CD4-positive, alpha-beta T cell treated with Interleukin-17A for 1 hour (primary cell): ENCODE measurements around the gene CYCS.
"Not testable (repeated sequence)": the region's sequence is repeated elsewhere in the genome, so short reads cannot be mapped to it uniquely, and the experiment has no call there.

Experiments used
- DNase-seq: peaks from one replicate; pipeline ENCODE4 v3.0.0-alpha.2; 2020

Gene CYCS

DNA sequence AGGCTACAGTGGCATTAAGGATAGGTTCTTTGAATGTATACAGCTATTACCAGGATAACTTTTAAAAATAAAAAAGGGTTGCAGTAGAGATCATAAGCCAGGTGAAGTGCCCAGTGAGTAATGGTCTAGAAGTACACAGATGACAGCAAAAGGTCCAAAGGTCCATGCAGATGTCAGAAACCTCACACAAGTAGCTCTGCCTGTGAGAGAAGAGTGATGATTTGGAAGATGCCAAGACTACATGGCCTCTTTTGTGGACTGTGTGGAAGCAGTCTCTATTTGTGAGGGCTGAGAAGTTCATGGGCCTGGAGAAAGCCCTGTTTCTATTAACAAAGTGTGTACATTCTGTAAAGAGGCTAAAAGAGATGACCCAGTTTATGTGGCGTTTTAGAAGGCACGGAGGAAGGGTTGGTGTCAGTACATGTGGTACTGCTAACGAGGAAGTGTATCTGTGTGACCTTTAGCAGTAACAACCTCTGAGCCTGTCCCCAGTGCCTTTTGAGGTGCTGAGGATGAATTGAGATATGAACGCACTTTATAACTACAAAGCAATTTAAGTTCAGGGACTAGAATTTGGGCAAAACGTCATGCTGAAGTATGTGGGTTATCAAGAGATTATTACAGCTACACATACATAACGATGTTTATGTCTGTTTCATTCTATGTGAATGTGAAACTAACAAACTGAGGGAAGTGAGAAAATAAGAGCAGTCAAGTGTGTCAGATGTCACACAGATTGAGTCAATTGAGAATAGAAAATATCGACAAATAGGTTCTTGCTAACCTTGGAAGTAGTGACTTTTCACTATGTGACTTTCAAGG is 7.6 kb downstream of the CYCS start:
- peak; percentile 43 for DNase-seq

DNA sequence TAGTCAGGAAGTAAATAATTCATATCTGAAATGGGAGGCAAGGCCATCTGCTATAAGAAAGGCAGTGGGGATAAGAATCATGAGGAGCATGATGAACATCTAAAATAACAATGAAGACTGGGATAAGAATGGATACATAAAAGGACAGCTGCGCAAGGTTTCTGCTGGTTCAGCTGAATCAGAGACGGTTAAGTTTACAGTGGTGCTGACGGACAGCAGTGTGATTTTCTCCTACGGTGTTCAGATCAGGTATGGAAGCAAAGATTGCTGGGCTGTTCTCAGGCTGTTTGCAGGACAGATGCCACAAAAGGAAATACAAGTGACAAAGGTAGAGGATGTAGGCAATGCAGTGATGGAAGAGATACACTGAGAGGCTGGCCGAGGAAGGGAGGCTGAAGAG is 8.4 kb downstream of the CYCS start:
- no peak for DNase-seq

DNA sequence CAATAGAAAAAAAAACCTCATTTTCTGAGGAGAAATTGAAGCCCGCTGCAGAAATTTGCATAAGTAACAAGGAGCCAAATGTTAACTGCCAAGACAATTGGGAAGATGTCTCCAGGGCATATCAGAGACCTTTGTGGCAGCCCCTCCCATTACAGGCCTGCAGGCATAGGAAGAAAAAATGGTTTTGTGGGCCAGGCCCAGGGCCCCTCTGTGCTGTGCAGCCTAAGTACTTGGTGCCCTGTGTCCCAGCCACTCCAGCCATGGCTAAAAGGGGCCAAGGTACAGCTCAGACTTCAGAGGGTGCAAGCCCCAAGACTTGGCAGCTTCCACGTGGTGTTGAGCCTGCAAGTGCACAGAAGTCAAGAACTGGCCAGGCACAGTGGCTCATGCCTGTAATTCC is 14.5 kb downstream of the CYCS start:
- DNase-seq, result not testable (repeated sequence)

DNA sequence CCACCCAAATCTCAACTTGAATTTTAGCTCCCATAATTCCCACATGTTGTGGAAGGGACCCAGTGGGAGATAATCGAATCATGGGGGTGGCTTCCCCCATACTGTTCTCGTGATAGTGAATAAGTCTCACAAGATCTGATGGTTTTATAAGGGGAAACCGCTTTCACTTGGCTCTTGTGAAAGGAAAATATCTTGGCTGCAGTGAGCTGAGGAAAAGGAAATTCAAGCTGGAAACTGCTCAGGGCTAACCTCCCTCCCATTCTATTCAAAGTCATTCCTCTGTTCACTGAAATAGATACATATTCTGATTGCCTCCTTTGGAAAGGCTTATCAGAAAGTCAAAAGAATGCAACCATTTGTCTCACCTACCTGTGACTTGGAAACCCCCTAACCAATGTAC is 15.8 kb downstream of the CYCS start:
- DNase-seq, result no peak

DNA sequence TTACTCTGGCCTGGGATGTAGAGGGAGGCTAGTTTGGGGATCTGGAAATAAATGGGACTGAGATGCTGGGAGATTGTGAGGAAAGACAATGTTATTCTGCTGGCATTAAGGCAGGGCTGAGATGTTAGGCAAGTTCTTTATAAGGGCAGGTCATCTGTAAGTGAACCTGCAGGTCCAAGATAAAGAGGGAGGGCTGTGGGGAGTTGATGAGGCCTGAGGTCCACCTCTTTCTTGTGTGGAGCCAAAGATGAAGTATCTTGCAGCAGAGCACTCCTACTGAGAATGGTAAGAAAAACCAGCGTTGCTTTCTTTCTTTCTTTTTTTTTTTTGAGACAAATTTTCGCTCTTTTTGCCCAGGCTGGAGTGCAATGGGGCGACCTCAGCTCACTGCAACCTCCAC is 19.1 kb downstream of the CYCS start:
- no peak for DNase-seq

DNA sequence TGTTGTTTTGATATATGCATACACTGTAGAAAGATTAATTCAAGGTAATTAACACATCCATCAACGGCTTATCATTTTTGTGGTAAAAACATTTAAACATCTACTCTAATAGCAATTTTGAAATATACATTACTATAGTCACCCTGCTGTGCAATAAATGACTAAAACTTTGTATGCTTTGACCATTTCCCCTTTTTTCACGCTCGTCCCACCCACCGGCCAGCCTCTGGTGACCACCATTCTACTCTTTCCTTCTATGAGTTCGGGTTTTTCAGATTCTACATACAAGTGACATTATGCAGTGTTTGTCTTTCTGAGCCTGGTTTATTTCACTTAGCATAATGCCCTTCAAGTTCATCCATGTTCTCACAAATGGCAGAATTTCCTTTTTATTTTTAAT is 21.3 kb downstream of the CYCS start:
- no peak for DNase-seq

DNA sequence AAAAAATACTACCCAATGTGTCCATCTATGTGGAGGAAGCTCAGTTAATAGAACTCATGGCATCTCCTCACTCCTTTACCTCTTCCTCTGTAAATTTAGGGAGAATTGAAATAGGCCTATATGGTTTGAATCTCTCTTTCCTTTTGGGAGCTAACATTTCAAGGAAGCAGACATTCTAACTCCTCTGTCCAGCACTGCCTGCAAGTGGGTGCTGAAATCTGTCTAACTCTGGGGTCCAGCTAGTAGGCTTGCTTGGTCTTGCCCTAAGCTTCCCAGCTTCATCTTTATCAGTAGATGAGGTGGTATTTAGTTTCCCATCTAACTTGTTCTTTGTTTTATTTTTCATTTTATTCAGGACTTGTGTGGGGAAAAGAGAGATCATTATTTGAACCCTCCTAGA is 23.2 kb downstream of the CYCS start:
- DNase-seq, result no peak

DNA sequence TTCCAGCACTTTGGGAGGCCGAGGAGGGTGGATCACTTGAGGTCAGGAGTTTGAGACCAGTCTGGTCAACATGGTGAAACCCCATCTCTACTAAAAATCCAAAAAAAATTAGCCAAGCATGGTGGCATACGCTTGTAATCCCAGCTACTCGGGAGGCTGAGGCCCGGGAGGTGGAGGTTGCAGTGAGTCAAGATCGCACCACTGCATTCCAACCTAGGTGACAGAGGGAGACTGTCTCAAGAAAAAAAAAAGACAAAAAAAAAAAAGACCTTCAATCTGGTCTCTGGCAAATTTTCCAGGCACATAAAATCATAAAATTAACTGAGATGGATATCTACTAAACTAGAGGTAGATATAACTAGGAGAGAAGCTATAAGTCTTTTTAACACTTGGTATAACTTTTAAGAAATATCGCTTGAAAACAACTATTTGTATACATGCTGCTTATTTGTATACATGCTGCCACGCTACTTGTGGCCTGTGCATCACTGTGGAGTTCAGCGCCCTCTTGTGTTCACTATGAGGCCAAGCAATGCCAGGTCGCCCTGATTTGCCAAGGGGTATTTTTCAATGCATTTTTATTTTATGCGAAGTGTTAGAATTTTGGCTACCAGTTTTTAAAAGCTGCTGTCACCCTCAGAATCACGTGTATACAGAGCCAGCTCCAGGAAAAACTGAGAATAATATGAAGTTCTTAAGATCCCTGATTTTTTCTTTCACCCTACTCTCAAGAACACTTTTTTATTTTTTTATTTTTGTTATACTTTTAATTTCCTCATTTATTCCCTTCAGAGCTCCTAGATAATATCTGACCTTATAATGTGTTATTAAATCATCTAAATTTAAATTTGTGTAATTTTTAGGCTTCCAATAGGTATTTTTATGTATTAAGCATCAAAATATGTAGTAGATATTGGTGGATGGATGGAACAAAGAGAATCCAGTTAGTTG is 26.7 kb downstream of the CYCS start:
- peak; percentile 75 for DNase-seq

DNA sequence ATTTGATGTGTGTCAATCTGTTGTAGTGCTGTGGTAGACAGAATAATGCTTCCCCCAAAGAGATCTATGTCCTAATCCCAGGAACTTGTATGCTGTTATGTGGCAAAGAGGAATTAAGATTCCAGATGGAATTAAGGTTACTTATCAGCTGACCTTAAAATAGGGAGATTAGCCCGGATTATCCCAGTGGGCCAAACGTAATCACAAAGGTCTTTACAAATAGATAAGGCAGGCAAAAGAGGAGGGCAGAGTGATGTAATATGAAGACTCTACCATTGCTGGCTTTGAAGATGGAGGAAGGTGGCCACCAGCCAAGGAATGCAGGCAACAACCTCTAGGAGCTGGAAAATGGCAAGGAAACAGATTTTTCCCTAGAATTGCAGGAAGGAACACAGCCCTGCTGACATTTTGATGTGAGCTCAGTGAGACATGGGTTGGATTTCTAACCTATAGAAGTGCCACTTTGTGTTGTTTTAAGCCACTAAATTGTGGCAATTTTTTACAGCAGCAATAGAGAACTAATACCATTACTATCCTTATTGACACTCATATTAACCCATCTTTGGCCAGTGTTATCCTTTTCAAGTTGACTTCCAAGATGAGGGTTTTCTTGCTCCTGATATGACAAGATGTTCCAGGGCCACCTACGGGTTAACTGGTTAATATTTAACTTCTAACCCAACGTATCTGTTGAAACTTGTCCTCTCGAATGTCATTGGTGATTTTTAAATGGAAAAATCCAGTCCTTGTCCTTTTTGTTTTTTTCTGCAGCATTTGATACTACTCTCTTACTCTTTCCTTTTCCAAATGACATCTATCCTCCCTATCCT is 29.3 kb downstream of the CYCS start:
- DNase-seq, result no peak

DNA sequence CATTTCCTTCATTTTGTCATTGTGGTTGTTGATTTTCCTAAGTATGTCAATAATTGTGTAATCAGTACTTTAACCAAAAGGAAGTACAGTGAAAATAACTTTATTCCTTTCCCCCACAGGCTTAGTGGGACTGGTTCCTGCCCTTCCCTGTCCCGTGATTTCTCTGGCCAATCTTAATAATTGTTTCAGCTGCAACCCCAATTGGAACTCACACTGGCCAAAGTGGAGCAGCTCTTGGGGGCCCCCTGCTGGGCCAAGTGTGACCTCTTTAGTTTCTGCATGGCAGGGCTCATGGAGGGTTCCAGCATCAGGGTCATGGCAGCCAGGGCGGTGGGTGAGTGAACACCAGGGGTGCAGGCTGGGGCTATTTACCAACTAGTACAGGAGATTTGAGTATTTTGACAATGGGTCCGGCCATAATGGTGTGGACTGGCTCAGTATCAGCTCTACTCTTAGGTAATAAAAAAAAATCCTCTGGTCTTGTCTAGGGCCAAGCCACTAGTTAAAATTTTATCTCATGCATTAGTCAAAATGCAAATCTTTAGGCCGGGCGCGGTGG is 31.7 kb downstream of the CYCS start:
- DNase-seq, result peak; percentile 77

DNA sequence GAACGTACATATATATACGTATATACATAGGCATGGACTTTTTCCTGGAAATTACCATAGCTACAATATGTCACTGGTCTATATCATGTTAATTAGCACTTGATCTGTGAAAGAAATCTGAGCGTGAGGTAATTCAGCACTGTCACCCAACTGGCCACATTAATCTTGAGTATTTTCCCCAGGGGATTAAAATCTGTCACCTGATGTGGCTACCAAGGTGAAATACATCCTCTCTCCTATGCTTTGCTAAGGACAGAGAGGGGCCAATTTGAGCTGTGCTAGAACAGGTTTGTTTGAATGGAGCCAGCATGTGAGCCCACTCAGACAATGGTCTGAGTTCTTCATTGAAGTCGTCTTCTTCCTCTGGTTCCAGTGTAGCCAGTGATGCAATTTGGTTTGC is 33.3 kb downstream of the CYCS start:
- DNase-seq, result no peak

DNA sequence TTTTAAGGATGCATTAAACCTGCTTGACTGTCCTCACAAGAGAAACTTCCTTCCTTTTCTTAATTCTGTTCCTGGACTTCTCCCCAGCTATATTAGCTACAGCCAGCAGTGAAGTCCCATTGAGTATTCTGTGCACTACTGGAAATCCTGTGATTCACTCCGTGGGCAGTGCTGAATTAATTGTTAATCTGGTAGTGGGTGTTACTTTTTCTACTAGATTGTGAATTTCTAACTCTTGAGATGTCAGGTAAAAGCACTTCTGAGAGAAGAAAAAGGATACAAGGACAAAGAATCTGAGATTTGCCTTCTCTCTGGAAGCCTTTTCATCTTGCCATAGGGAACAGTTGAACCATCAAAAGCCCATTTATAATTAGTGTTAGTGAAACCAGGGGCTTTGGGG is 33.9 kb downstream of the CYCS start:
- DNase-seq, result no peak

DNA sequence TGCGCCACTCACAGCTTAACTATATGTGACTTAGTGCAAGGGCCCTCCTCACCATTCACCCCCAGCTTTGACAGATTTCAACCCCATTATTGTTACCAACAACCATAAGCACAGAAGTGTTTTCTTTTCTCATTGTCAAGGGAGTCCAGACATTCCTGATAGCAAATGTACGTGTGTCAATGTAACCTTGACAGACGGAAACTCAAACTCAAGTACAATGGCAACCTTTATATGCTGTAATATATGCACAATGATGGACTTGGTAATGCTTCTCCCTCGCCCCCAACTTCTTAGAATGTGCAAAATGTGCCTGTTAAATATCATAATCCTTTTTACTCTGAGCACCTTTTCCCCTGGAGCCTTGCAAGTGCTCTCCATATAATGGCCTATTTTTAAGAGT is 34.7 kb downstream of the CYCS start:
- no peak for DNase-seq

DNA sequence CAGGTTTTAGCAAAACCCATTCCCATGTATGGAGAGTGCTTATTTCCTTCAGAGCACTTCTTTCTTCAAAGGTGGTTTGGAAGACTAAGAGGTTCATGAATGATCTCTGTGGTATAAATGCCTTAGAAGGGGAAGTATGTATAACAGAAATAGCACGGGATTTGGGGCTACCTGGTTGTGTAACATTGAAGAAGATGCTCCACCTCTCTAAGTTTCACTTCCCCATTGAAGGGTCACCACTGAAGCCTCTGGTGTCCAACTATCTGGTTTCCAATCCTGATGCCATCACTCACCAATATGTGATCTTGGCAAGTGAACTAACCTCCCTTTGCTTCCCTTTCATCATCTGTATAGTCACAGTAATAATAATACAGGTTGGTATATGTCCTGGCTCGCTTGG is 37.2 kb downstream of the CYCS start:
- DNase-seq, result no peak

DNA sequence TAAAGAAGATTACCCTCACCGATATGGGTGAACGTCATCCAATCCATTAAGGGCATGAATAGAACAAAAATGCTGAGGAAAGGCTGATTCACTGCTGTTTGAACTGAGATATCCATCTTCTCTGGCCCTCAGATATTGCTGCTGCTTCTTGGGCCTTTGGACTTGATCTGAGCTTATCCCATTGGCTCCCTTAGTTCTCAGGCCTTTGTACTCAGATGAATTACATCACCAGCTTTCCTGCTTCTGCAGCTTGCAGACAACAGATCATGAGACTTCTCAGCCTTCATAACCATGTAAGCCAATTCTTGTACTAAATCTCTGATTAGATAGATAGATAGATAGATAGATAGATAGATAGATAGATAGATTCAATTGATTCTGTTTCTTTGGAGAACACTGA is 40.2 kb downstream of the CYCS start:
- no peak for DNase-seq

DNA sequence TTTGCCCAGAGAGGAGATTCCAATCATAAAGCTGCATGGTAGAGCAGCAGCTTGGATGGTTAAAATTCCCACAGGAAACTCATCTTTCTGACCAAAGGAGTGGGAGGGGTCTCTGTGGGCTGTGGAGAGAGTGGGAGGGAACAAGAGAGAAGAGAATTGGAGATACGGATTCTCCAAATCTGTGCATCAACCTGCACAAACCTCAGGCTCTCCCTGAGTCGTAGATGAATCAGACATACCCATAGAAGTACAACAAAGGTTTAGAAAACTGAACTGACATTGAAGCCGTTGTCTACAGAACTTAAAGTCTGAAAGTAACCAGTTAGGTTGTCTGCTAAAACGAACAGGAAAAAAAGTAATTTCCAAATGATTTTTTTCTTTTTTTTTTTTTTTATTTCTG is 41.9 kb downstream of the CYCS start:
- DNase-seq, result no peak

DNA sequence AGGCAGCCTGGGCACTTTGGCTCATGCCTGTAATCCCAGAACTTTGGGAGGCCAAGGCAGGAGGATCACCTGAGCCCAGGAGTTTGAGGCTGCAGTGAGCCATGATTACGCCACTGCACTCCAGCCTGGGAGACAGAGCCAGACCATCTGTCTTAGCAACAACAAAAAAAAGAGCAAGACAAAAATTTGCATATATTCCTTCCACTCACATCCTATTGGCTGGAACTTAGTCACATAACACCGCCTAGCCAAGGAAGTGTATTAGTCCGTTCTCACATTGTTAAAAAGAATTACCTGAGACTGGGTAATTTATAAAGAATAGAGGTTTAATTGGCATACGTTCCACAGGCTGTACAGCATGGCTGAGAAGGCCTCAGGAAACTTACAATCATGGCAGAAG is 43.0 kb downstream of the CYCS start:
- not testable (repeated sequence) for DNase-seq

DNA sequence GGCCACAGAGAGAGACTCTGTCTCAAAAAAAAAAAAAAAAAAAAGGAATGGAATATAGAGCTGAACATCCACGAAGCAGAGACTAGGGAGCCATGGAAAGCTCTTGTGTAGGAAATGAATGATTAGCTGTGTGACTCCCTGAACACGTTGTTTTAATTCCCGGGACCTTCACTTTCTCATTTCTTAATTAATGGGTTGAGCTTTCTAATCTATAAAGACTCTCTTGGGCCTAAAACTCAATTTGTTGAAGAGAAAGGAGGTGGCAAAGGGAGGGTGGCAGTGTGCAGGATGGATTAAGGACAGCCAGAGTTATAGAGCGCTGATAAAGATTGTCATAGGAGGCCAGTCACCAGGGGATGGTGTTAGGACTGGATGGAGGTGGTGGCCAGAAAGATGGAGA is 48.0 kb downstream of the CYCS start:
- DNase-seq, result no peak

DNA sequence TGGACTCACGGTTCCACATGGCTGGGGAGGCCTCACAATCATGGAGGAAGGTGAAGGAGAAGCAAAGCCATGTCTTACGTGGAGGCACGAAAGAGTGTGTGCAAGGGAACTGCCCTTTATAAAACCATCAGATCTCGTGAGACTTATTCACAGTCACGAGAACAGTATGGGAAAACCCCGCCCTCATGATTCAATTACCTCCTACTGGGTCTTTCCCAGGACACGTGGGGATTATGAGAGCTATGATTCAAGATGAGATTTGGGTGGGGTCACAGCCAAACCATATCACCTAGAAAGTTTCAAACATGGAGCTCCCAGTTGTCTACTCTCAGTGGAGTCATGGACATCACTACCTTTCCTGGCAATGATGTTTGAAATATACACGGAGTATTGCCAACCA is 49.6 kb downstream of the CYCS start:
- no peak for DNase-seq

DNA sequence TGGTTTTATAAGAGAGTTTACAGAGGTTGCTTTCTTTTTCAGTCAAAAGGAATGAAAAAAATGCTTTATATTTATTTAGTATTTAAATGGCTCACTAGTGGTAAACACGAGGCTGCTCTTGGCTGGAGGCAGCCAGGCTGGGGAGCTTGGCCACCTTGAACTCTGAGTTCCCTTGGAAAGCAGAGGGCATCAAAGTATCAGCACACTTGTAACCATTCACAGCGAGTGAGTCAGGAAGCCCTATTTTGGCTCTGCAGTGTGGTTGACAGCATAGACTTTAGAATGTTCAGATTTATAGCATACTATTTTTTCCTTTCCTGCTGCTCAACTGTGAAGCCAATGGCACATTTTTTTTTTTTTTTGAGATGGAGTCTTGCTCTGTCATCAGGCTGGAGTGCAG is 51.6 kb downstream of the CYCS start:
- DNase-seq, result no peak
